Endothelial cell of umbilical vein (primary cell): Measurements from ENCODE around the gene TOP3B.

Experiments used
- JUN ChIP-seq: IDR thresholded peaks from 2 replicates; pipeline ENCODE4 v1.6.1; 2011; ENCODE audit warnings: borderline replicate concordance, low read depth; ENCODE audit not compliant: insufficient read length, insufficient read depth
- TF ChIP-seq, protein P1 (sequence below): IDR thresholded peaks from 2 replicates; pipeline ENCODE4 v1.6.1; 2011; ENCODE audit not compliant: insufficient read depth, insufficient read length

DNA sequence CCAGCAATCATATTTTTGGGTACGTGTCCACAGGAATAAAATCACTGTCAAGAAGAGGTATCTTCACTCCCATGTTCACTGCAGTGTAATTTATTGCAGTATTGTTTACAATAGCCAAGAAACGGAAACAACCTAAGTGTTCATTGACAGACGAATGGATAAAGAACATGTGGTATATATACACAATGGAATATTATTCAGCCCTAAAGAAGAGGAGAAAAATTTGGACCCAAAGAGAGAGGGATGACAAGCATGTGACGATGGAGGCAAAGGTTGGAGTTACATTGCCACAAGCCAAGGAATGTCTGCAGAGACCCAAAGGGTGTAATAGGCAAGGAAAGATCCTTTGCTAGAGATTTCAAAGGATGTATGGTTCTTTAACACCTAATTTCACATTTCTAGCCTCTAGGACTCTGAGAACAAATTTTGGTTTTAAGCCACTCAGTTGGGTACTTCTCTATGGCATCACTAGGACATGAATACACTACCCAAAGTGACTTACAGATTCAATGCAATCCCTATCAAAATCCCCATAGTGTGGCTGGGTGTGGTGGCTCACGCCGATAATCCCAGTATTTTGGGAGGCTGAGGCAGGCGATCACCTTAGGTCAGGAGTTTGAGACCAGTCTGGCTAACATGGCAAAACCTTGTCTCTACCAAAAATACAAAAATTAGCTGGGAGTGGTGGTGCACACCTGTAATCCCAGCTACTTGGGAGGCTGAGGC is 31.1 kb upstream of the TOP3B start:
- no peak for TF ChIP-seq JUN
- TF ChIP-seq, protein P1, sequence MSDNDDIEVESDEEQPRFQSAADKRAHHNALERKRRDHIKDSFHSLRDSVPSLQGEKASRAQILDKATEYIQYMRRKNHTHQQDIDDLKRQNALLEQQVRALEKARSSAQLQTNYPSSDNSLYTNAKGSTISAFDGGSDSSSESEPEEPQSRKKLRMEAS, result no peak
